Measurements from ENCODE around the gene TAF1D. TPM values are rescaled to one million over a fixed set of nuclear protein-coding genes. Genes with fewer than 3 reads are reported as not detected.

Gene TAF1D
- polyA plus RNA-seq, 1 donor from 2014 or later = 204 TPM

Small RNAs within 50 kb of the gene (small RNA-seq; reads per million reads assigned to genes)
- gene RF00019 (0 to 1.2 (median 0) reads per million in 3 experiments), gene RF00493 (7.7 to 17.7 (median 8.8) reads per million in 3 experiments), gene SCARNA9 (0.08 to 1.8 (median 1.6) reads per million in 3 experiments), gene SNORA1 (0 reads per million in 3 experiments), gene SNORA18 (0 reads per million in 3 experiments), gene SNORA25 (0 reads per million in 3 experiments), gene SNORA32 (0 reads per million in 3 experiments), gene SNORA40 (0 reads per million in 3 experiments), gene SNORA8 (0 reads per million in 3 experiments), gene SNORD5 (0 reads per million in 3 experiments), gene SNORD6 (1,223 to 2,001 (median 1,794) reads per million in 3 experiments)

Other genes with a start within 250 kb of the TAF1D start
- gene SMCO4, start 198.1 kb downstream of the TAF1D start, polyA plus RNA-seq = 10.0 and 12.4 TPM in 2 replicates
- gene CEP295, start 79.8 kb downstream of the TAF1D start, polyA plus RNA-seq = 21.2 and 24.0 TPM in 2 replicates
- 29.6 and 35.0 TPM in 2 replicates for gene C11orf54, start 177 bp upstream of the TAF1D start, polyA plus RNA-seq
- gene MED17, start 42.8 kb upstream of the TAF1D start, polyA plus RNA-seq = 82.7 and 85.6 TPM in 2 replicates
- not detected in 2 replicates for gene VSTM5, start 109.1 kb upstream of the TAF1D start, polyA plus RNA-seq